ENCODE measurements around the gene FBXO47.

DNA sequence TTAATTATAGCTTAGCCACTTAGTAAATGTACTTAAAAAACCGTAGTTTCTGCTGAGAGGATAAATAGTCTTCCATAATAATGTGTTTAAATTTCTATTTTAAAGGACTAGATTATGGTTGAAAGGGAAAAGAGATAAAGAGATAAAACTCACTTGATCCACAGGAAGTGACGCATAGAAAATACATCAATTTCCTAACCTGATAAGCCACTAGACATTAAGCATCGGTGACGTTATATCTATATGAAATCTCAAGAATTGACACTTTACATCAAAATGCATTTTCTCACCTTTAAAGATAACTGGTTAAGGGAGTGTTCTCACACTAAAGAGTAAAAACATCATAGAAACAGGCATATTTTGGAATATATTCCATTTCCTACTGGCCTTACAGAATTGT lies 5.8 kb downstream of the FBXO47 start:
- TF ChIP-seq POLR2A (IDR thresholded peaks at IDR 0.05) (no peak), CTCF (IDR thresholded peaks at IDR 0.05) (no peak), POLR2AphosphoS5 (IDR thresholded peaks at IDR 0.05) (no peak), EP300 (IDR thresholded peaks at IDR 0.05) (no peak)
